HTERT RPE-1 (cell line): ENCODE data around the gene TCF7L1.
"Not testable (repeated sequence)": the region's sequence is repeated elsewhere in the genome, so short reads cannot be mapped to it uniquely, and the experiment has no call there.

Experiments used
- in situ Hi-C: fragments of 300-500 bp; cut with MboI; formaldehyde crosslinking; loops from 4 replicates; pipeline ENCODE4 v1.14.3; 2020; ENCODE audit warnings: low sequenced_read_pairs

Gene TCF7L1

GRCh38 chr2:85131116-85131515 is 2.1 kb upstream of the TCF7L1 start:
- in situ Hi-C loops: no loop called here

GRCh38 chr2:85132397-85132796 is 795 bp upstream of the TCF7L1 start:
- in situ Hi-C loops: no loop called here

GRCh38 chr2:85133751-85134254 is 611 bp downstream of the TCF7L1 start:
- in situ Hi-C loops: no loop called here

GRCh38 chr2:85134255-85134895 is 1.2 kb downstream of the TCF7L1 start:
- in situ Hi-C loops: no loop called here

GRCh38 chr2:85134896-85135659 is 1.9 kb downstream of the TCF7L1 start:
- in situ Hi-C loops: no loop called here

- in situ Hi-C loops: no loop called here
Measured at GRCh38 chr2:85135660-85135914, 2.4 kb downstream of the TCF7L1 start.

- in situ Hi-C loops: no loop called here
Measured at GRCh38 chr2:85137156-85137555, 4.0 kb downstream of the TCF7L1 start.

- in situ Hi-C loops: no loop called here
Measured at GRCh38 chr2:85143463-85144082, 10.4 kb downstream of the TCF7L1 start.

GRCh38 chr2:85145116-85145820 is 12.1 kb downstream of the TCF7L1 start:
- in situ Hi-C loops: no loop called here

- in situ Hi-C loops: no loop called here
Measured at GRCh38 chr2:85148190-85148589, 15.0 kb downstream of the TCF7L1 start.

- in situ Hi-C loops: no loop called here
Measured at GRCh38 chr2:85151026-85151425, 17.8 kb downstream of the TCF7L1 start.

GRCh38 chr2:85152895-85153294 is 19.7 kb downstream of the TCF7L1 start:
- in situ Hi-C loops: no loop called here

GRCh38 chr2:85154048-85154753 is 21.0 kb downstream of the TCF7L1 start:
- in situ Hi-C loops: no loop called here

- in situ Hi-C loops: not testable (repeated sequence)
Measured at GRCh38 chr2:85155082-85155481, 21.9 kb downstream of the TCF7L1 start.

GRCh38 chr2:85156153-85156552 is 23.0 kb downstream of the TCF7L1 start:
- in situ Hi-C loops: no loop called here

GRCh38 chr2:85156619-85157018 is 23.4 kb downstream of the TCF7L1 start:
- in situ Hi-C loops: no loop called here

- in situ Hi-C loops: no loop called here
Measured at GRCh38 chr2:85157345-85157744, 24.2 kb downstream of the TCF7L1 start.

- in situ Hi-C loops: no loop called here
Measured at GRCh38 chr2:85158559-85159273, 25.5 kb downstream of the TCF7L1 start.

GRCh38 chr2:85159589-85159988 is 26.4 kb downstream of the TCF7L1 start:
- in situ Hi-C loops: no loop called here
